ENCODE data around the gene EPS8L3. TPM values are rescaled to one million over a fixed set of nuclear protein-coding genes. Genes with fewer than 3 reads are reported as not detected.

The EPS8L3 gene
- polyA plus RNA-seq, 1 donor from 2014 or later: not detected

GRCh38 chr1:109739738-109740614 is 23.7 kb downstream of the EPS8L3 start:
- H3K4me2 ChIP-seq (ENCODE audit: low read length): peak overlapping the region; percentile 56
- no peaks in the 10 kb centered on the region for H3F3A ChIP-seq (ENCODE audit: insufficient read depth, low read length, poor library complexity, severe bottlenecking)
- TF ChIP-seq EP300 (conservative IDR thresholded peaks at IDR 0.05; ENCODE audit: poor library complexity, severe bottlenecking) (no peak), CTCF (IDR thresholded peaks at IDR 0.05; ENCODE audit: poor library complexity, severe bottlenecking) (no peak), SMC3 (conservative IDR thresholded peaks at IDR 0.05; ENCODE audit: poor library complexity) (peak; percentile 53), TAF1 (IDR thresholded peaks at IDR 0.05; ENCODE audit: low read depth) (no peak), EZH2 (IDR thresholded peaks at IDR 0.05; ENCODE audit: borderline replicate concordance, insufficient read depth, low read length, poor library complexity, severe bottlenecking) (no peak), MXI1 (conservative IDR thresholded peaks at IDR 0.05; ENCODE audit: poor library complexity, severe bottlenecking) (peak; percentile 97), RAD21 (conservative IDR thresholded peaks at IDR 0.05) (no peak), POLR2AphosphoS5 (IDR thresholded peaks at IDR 0.05) (peak; percentile 97), REST (IDR thresholded peaks at IDR 0.05; ENCODE audit: borderline replicate concordance) (peak; percentile 11)
- no peaks in the 10 kb centered on the region for H3K9me3 ChIP-seq (ENCODE audit: low read length)
- peak overlapping the region; percentile 98 for H3K4me3 ChIP-seq (ENCODE audit: low read length)
- H4K20me1 ChIP-seq (ENCODE audit: insufficient read depth): no peaks in the 10 kb centered on the region
- peaks cover 16% of the 10 kb centered on the region for H3K36me3 ChIP-seq (ENCODE audit: insufficient read depth, low read length)
- H3K27ac ChIP-seq (ENCODE audit: low read length): peak overlapping the region; percentile 90
- H3K79me2 ChIP-seq (replicated peaks; ENCODE audit: insufficient read depth, low read length): no peaks in the 10 kb centered on the region
- no peaks in the 10 kb centered on the region for H3K9me2 ChIP-seq (ENCODE audit: insufficient read depth, low read length)
- H3K9ac ChIP-seq (ENCODE audit: low read length): peak overlapping the region; percentile 89
- H3K27me3 ChIP-seq (ENCODE audit: insufficient read depth, low read depth, low read length): no peaks in the 10 kb centered on the region
- peak overlapping the region; percentile 75 for H2AFZ ChIP-seq (ENCODE audit: low read depth, low read length)

GRCh38 chr1:109733236-109733870 is 30.4 kb downstream of the EPS8L3 start:
- peaks cover 16% of the 10 kb centered on the region for H3K36me3 ChIP-seq (ENCODE audit: insufficient read depth, low read length)
- H3F3A ChIP-seq (ENCODE audit: insufficient read depth, low read length, poor library complexity, severe bottlenecking): no peaks in the 10 kb centered on the region
- H3K9ac ChIP-seq (ENCODE audit: low read length): no peak overlapping the region
- no peaks in the 10 kb centered on the region for H3K9me2 ChIP-seq (ENCODE audit: insufficient read depth, low read length)
- H4K20me1 ChIP-seq (ENCODE audit: insufficient read depth): no peaks in the 10 kb centered on the region
- no peak overlapping the region for H3K4me3 ChIP-seq (ENCODE audit: low read length)
- H3K27me3 ChIP-seq (ENCODE audit: insufficient read depth, low read depth, low read length): no peaks in the 10 kb centered on the region
- H2AFZ ChIP-seq (ENCODE audit: low read depth, low read length): no peak overlapping the region
- no peak overlapping the region for H3K27ac ChIP-seq (ENCODE audit: low read length)
- no peak overlapping the region for H3K4me2 ChIP-seq (ENCODE audit: low read length)
- H3K79me2 ChIP-seq (replicated peaks; ENCODE audit: insufficient read depth, low read length): no peaks in the 10 kb centered on the region
- TF ChIP-seq REST (IDR thresholded peaks at IDR 0.05; ENCODE audit: borderline replicate concordance): no peak
- TF ChIP-seq CTCF (IDR thresholded peaks at IDR 0.05; ENCODE audit: poor library complexity, severe bottlenecking): no peak
- TF ChIP-seq RAD21 (conservative IDR thresholded peaks at IDR 0.05): no peak
- TF ChIP-seq EP300 (conservative IDR thresholded peaks at IDR 0.05; ENCODE audit: poor library complexity, severe bottlenecking): no peak
- TF ChIP-seq SMC3 (conservative IDR thresholded peaks at IDR 0.05; ENCODE audit: poor library complexity): no peak
- TF ChIP-seq POLR2AphosphoS5 (IDR thresholded peaks at IDR 0.05): no peak
- TF ChIP-seq EZH2 (IDR thresholded peaks at IDR 0.05; ENCODE audit: borderline replicate concordance, insufficient read depth, low read length, poor library complexity, severe bottlenecking): no peak
- TF ChIP-seq MXI1 (conservative IDR thresholded peaks at IDR 0.05; ENCODE audit: poor library complexity, severe bottlenecking): no peak
- no peak for TF ChIP-seq TAF1 (IDR thresholded peaks at IDR 0.05; ENCODE audit: low read depth)
- H3K9me3 ChIP-seq (ENCODE audit: low read length): no peaks in the 10 kb centered on the region

All from neural cell (in vitro differentiated cells).